Endothelial cell of umbilical vein (primary cell): Measurements from ENCODE around the gene MED26. TPM values are rescaled to one million over a fixed set of nuclear protein-coding genes. Genes with fewer than 3 reads are reported as not detected.
"Not testable (repeated sequence)": the region's sequence is repeated elsewhere in the genome, so short reads cannot be mapped to it uniquely, and the experiment has no call there.

Experiments used
- BruUV-seq: library from RNA; stranded (reverse); fragments of 400-500 nt; replicated peaks from 2 replicates; lab custom pipeline; 2021; lab: Mats Ljungman, UMichigan
- CTCF ChIA-PET: fragments of 300-600, 350-600 bp; sonication (Branson Sonifier 250); formaldehyde crosslinking; loops from one replicate; lab custom pipeline; 2021; ENCODE audit warnings: antibody characterized with exemption, inconsistent platforms; lab: Charles Lee
- POLR2A ChIA-PET: fragments of 300-600, 350-600 bp; sonication (Branson Sonifier 250); formaldehyde crosslinking; loops from one replicate; lab custom pipeline; 2021; ENCODE audit warnings: antibody characterized with exemption, inconsistent platforms; lab: Charles Lee
- DNase-seq: peaks from one replicate; pipeline ENCODE4 v3.0.0-alpha.2; 2011; ENCODE audit warnings: low read depth, low spot score
- FAIRE-seq: peaks from 2 replicates; lab custom pipeline; 2011; peaks lifted over from hg19 to GRCh38; lab: Jason Lieb, UNC
- H2AFZ ChIP-seq: 2 replicates; pipeline ENCODE4 v1.6.0; 2012; ENCODE audit warnings: low read depth, low read length, control low read depth, inconsistent platforms
- H3K27ac ChIP-seq: 2 replicates; pipeline ENCODE4 v1.5.1; 2011; ENCODE audit warnings: low read depth, mild to moderate bottlenecking, control low read depth, low read length, moderate library complexity; ENCODE audit not compliant: insufficient read depth
- H3K27me3 ChIP-seq, 2 experiments: 2 replicates each; pipeline versions ENCODE4 v1.6.0 to v1.6.1; 2011; ENCODE audit warnings: low read length in 2 of 2, mixed read lengths in 1 of 2; ENCODE audit not compliant: control insufficient read depth in 2 of 2, insufficient read depth in 2 of 2
- H3K36me3 ChIP-seq, 2 experiments: 2 replicates in 1 of 2; 3 replicates in 1 of 2; pipeline ENCODE4 v1.5.1; 2011; ENCODE audit warnings: low read length in 2 of 2, mild to moderate bottlenecking in 1 of 2, moderate library complexity in 1 of 2; ENCODE audit not compliant: control insufficient read depth in 2 of 2, insufficient read depth in 2 of 2; ENCODE audit errors: extremely low read depth in 1 of 2
- H3K4me1 ChIP-seq: 3 replicates; pipeline ENCODE4 v1.5.1; 2011; ENCODE audit warnings: mild to moderate bottlenecking, low read length; ENCODE audit not compliant: control insufficient read depth, insufficient read depth; ENCODE audit errors: extremely low read depth
- H3K4me2 ChIP-seq: 2 replicates; pipeline ENCODE4 v1.6.1; 2011; ENCODE audit warnings: low read length, control low read depth, mixed read lengths; ENCODE audit not compliant: insufficient read depth
- H3K4me3 ChIP-seq, 3 experiments: fragments of 200-600 bp in 1 of 3; sonication (generic), shearing (Covaris generic) in 1 of 3; replicated peaks in 1 of 3; 2 replicates each; pipeline ENCODE4 v1.5.1; 2011 to 2016; ENCODE audit warnings: control low read depth in 3 of 3, low read length in 3 of 3, mild to moderate bottlenecking in 2 of 3, inconsistent platforms in 1 of 3, low read depth in 1 of 3, moderate library complexity in 1 of 3; ENCODE audit not compliant: insufficient read depth in 1 of 3
- H3K79me2 ChIP-seq: 2 replicates; pipeline ENCODE4 v1.6.0; 2012; ENCODE audit warnings: low read length, inconsistent platforms; ENCODE audit not compliant: control insufficient read depth, insufficient read depth
- H3K9ac ChIP-seq: replicated peaks from 2 replicates; pipeline ENCODE3; 2011; ENCODE audit warnings: low read length, control low read depth; ENCODE audit not compliant: insufficient read depth; ENCODE audit errors: extremely low read depth
- H3K9me1 ChIP-seq: replicated peaks from 3 replicates; pipeline ENCODE4 v1.6.0; 2011; ENCODE audit warnings: mild to moderate bottlenecking, low read length; ENCODE audit not compliant: control insufficient read depth, insufficient read depth; ENCODE audit errors: extremely low read depth
- H3K9me3 ChIP-seq: replicated peaks from 2 replicates; pipeline ENCODE4 v1.5.1; 2012; ENCODE audit warnings: low read length, inconsistent platforms; ENCODE audit not compliant: control insufficient read depth, insufficient read depth
- H4K20me1 ChIP-seq: replicated peaks from 2 replicates; pipeline ENCODE3; 2011; ENCODE audit warnings: mild to moderate bottlenecking, low read length; ENCODE audit not compliant: control insufficient read depth, insufficient read depth; ENCODE audit errors: extremely low read depth
- EZH2 ChIP-seq: IDR thresholded peaks from 2 replicates; pipeline ENCODE4 v1.6.1; 2012; ENCODE audit warnings: borderline replicate concordance, low read depth, mild to moderate bottlenecking, moderate library complexity, low read length, inconsistent platforms; ENCODE audit not compliant: severe bottlenecking
- FOS ChIP-seq: IDR thresholded peaks from 2 replicates; pipeline ENCODE4 v1.6.1; 2011; ENCODE audit warnings: mild to moderate bottlenecking, low read length, moderate library complexity, borderline replicate concordance; ENCODE audit not compliant: insufficient read depth
- GATA2 ChIP-seq: IDR thresholded peaks from 2 replicates; pipeline ENCODE4 v1.7.0; 2011; ENCODE audit warnings: low read depth, mild to moderate bottlenecking, moderate library complexity, mixed read lengths, low read length; ENCODE audit not compliant: insufficient read length, insufficient read depth
- JUN ChIP-seq: IDR thresholded peaks from 2 replicates; pipeline ENCODE4 v1.6.1; 2011; ENCODE audit warnings: borderline replicate concordance, low read depth; ENCODE audit not compliant: insufficient read length, insufficient read depth
- MYC ChIP-seq: IDR thresholded peaks from one replicate; pipeline ENCODE4 v1.6.1; 2011; ENCODE audit warnings: mild to moderate bottlenecking, low read depth, low read length
- POLR2A ChIP-seq: IDR thresholded peaks from 2 replicates; pipeline ENCODE4 v1.6.1; 2012; ENCODE audit warnings: low read depth, mild to moderate bottlenecking, control low read depth, low read length
- POLR2AphosphoS5 ChIP-seq: IDR thresholded peaks from 2 replicates; pipeline ENCODE4 v1.6.1; 2012; ENCODE audit warnings: low read depth, mild to moderate bottlenecking, control low read depth, low read length, moderate library complexity; ENCODE audit not compliant: insufficient read depth
- dilution Hi-C: fragments of 300-500 bp; cut with MboI; formaldehyde crosslinking; loops from one replicate; pipeline ENCODE4 v1.15.0; 2019; ENCODE audit warnings: low sequenced_read_pairs; ENCODE audit not compliant: extremely low pct_ligation_motif_present
- intact Hi-C: fragments of 100-400 bp; cut with micrococcal nuclease; formaldehyde crosslinking; loops from one replicate; pipeline ENCODE4 v1.10.0; 2022
- polyA plus RNA-seq, 4 experiments: library from polyadenylated mRNA; depleted of rRNA in 3 of 4; stranded (reverse) in 3 of 4; unstranded in 1 of 4; fragments of >200 nt; gene quantifications; 2 replicates each; pipeline versions ENCODE4 v1.2.1 to v1.2.3, GENCODE V29; 2011 to 2012; ENCODE audit warnings: missing spikeins in 1 of 4
- total RNA-seq: library from RNA; stranded (reverse); gene quantifications from 2 replicates; pipeline ENCODE4 v1.2.3, GENCODE V29; 2021
- TF ChIP-seq, protein P1 (sequence below): IDR thresholded peaks from 2 replicates; pipeline ENCODE4 v1.6.1; 2011; ENCODE audit not compliant: insufficient read depth, insufficient read length
- TF ChIP-seq, protein P2 (sequence below), 2 donors: IDR thresholded peaks; 1 replicate in 1 of 2; 2 replicates in 1 of 2; pipeline ENCODE4 v1.5.1; 2011; ENCODE audit warnings: low read length in 2 of 2, mild to moderate bottlenecking in 2 of 2, moderate library complexity in 2 of 2, control low read depth in 1 of 2, inconsistent platforms in 1 of 2, low read depth in 1 of 2; ENCODE audit not compliant: insufficient read depth in 1 of 2; ENCODE audit errors: extremely low read depth in 1 of 2

Gene MED26
- total and polyA plus RNA-seq, 2 donors (not counting 3 experiments of a cell fraction or from before 2014, with no cell fraction given), result 5.6 to 13.4 TPM

DNA sequence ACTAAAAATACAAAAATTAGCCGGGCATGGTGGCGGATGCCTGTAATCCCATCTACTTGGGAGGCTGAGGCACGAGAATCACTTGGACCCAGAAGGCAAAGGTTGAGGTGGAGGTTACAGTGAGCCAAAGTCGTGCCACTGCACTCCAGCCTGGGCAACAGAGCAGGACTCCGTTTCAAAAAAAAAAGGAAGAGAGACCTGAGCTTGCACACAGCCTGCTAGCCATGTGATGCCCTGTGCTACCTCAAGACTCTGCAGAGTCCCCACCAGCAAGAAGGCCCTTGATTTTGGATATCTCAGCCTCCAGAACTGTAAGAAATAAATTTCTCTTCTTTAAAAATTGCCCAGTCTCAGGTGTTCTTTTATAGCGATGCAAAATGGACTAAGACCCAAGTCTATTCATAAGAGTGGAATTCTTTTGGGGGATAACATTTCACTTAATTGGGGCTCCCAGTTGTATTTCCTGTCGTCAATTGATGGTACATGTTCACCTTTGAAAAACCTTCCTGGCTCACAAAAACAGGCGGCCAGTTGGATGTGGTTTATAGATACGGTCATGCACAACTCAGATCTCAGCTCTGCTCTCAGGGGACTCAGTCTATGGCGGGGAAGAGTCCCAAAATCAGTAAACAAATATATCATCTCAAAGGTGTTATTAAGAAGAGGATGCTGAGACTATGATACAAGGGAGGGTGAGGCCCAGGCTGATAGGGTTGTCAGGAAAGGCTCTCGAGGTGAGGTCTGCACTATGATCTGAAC is 83.4 kb downstream of the MED26 start:
- H3K9ac ChIP-seq, result no peak overlapping the region
- POLR2A ChIA-PET, result no interaction called here
- peaks cover 36% of the 10 kb centered on the region for H3K79me2 ChIP-seq
- H3K27ac ChIP-seq, result no peak overlapping the region
- TF ChIP-seq, protein P1, sequence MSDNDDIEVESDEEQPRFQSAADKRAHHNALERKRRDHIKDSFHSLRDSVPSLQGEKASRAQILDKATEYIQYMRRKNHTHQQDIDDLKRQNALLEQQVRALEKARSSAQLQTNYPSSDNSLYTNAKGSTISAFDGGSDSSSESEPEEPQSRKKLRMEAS, result no peak
- TF ChIP-seq MYC (no peak), FOS (no peak), GATA2 (no peak), POLR2A (no peak), POLR2AphosphoS5 (no peak), JUN (no peak), EZH2 (no peak)
- TF ChIP-seq, protein P2, sequence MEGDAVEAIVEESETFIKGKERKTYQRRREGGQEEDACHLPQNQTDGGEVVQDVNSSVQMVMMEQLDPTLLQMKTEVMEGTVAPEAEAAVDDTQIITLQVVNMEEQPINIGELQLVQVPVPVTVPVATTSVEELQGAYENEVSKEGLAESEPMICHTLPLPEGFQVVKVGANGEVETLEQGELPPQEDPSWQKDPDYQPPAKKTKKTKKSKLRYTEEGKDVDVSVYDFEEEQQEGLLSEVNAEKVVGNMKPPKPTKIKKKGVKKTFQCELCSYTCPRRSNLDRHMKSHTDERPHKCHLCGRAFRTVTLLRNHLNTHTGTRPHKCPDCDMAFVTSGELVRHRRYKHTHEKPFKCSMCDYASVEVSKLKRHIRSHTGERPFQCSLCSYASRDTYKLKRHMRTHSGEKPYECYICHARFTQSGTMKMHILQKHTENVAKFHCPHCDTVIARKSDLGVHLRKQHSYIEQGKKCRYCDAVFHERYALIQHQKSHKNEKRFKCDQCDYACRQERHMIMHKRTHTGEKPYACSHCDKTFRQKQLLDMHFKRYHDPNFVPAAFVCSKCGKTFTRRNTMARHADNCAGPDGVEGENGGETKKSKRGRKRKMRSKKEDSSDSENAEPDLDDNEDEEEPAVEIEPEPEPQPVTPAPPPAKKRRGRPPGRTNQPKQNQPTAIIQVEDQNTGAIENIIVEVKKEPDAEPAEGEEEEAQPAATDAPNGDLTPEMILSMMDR (IDR thresholded peaks at IDR 0.05; ENCODE audit: extremely low read depth in 1 of 2, insufficient read depth in 1 of 2, low read depth in 1 of 2, low read length in 2 of 2), result no peak
- H3K4me2 ChIP-seq, result no peak overlapping the region
- no peak overlapping the region for H3K4me3 ChIP-seq
- no TSS peak for BruUV-seq
- dilution Hi-C loops (no loop called here), intact Hi-C loops (loop anchor here (5.0 kb wide), 1 partner anchor 107 kb away; no protein-coding TSS in a partner anchor)
- H2AFZ ChIP-seq, result no peak overlapping the region
- peaks cover 0 to 2% of the 10 kb centered on the region in 2 experiments for H3K36me3 ChIP-seq
- H3K27me3 ChIP-seq, result no peaks in the 10 kb centered on the region
- CTCF ChIA-PET, result no interaction called here
- H3K9me1 ChIP-seq, result no peaks in the 10 kb centered on the region
- FAIRE-seq (no peak), DNase-seq (no peak)
- H4K20me1 ChIP-seq, result no peaks in the 10 kb centered on the region
- H3K4me1 ChIP-seq, result peaks cover 12% of the 10 kb centered on the region
- no peaks in the 10 kb centered on the region for H3K9me3 ChIP-seq

DNA sequence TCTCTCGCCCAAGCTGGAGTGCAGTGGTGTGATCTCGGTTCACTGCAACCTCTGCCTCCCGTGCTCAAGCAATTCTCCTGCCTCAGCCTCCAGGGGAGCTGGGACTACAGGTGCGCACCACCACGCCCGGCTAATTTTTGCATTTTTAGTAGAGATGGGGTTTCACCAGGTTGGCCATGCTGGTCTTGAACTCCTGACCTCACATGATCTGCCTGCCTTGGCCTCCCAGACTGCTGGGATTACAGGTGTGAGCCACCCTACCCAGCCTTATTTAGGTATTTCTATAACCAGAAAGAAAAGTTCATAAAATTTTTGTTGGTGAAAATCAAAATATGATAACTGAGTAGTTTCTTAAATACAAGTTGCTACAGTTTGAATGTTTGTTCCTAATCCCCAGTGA is 84.3 kb downstream of the MED26 start:
- Histone ChIP-seq H3K79me2 (peaks cover 43% of the 10 kb centered on the region), H3K4me2 (peak overlapping the region; percentile 94), H3K4me1 (peaks cover 12% of the 10 kb centered on the region)
- dilution Hi-C loops, H3K9me3 ChIP-seq, DNase-seq, H3K27me3 ChIP-seq, H3K36me3 ChIP-seq, FAIRE-seq, H3K9ac ChIP-seq, H3K9me1 ChIP-seq, BruUV-seq, H2AFZ ChIP-seq, H4K20me1 ChIP-seq, H3K4me3 ChIP-seq, H3K27ac ChIP-seq: not testable (repeated sequence)
- POLR2A ChIA-PET, result interaction anchor here (0.7 to 1.1 kb wide), 2 partner anchors 84 to 118 kb away, joined by 3 to 6 read pairs; partner anchors contain the start of gene MED26
- CTCF ChIA-PET, result interaction anchor here (0.7 kb wide), 1 partner anchor 73 kb away, joined by 3 read pairs; no protein-coding TSS in a partner anchor
- intact Hi-C loops, result loop anchor here (5.0 kb wide), 1 partner anchor 106 kb away; no protein-coding TSS in a partner anchor
